ENCODE measurements around the gene RPS6KA5.

The RPS6KA5 gene

GRCh38 chr14:91016800-91017410 lies 43.5 kb downstream of the RPS6KA5 start:
- FAIRE-seq (no peak), DNase-seq (ENCODE audit: insufficient read length, low spot score) (no peak)
- TF ChIP-seq CTCF (IDR thresholded peaks at IDR 0.05; ENCODE audit: insufficient read depth, missing control alignments) = no peak

GRCh38 chr14:91015435-91015834 lies 45.0 kb downstream of the RPS6KA5 start:
- TF ChIP-seq CTCF (IDR thresholded peaks at IDR 0.05; ENCODE audit: insufficient read depth, missing control alignments) = no peak
- FAIRE-seq = no peak
- DNase-seq (ENCODE audit: insufficient read length, low spot score) = no peak

GRCh38 chr14:91012045-91012444 lies 48.4 kb downstream of the RPS6KA5 start:
- FAIRE-seq (no peak), DNase-seq (ENCODE audit: insufficient read length, low spot score) (no peak)
- TF ChIP-seq CTCF (IDR thresholded peaks at IDR 0.05; ENCODE audit: insufficient read depth, missing control alignments) = no peak

- no peak for FAIRE-seq
- DNase-seq (ENCODE audit: insufficient read length, low spot score) = no peak
- TF ChIP-seq CTCF (IDR thresholded peaks at IDR 0.05; ENCODE audit: insufficient read depth, missing control alignments) = no peak
These were observed 50.3 kb downstream of the RPS6KA5 start for GRCh38 chr14:91010153-91010533.

GRCh38 chr14:91009501-91010152 lies 50.8 kb downstream of the RPS6KA5 start:
- no peak for TF ChIP-seq CTCF (IDR thresholded peaks at IDR 0.05; ENCODE audit: insufficient read depth, missing control alignments)
- DNase-seq (ENCODE audit: insufficient read length, low spot score) = no peak
- FAIRE-seq = no peak

- DNase-seq (ENCODE audit: insufficient read length, low spot score) = no peak
- peak; percentile 70 for FAIRE-seq
- no peak for TF ChIP-seq CTCF (IDR thresholded peaks at IDR 0.05; ENCODE audit: insufficient read depth, missing control alignments)
These were observed 51.6 kb downstream of the RPS6KA5 start for GRCh38 chr14:91008759-91009409.

GRCh38 chr14:91005716-91006115 lies 54.7 kb downstream of the RPS6KA5 start:
- no peak for FAIRE-seq
- no peak for DNase-seq (ENCODE audit: insufficient read length, low spot score)
- TF ChIP-seq CTCF (IDR thresholded peaks at IDR 0.05; ENCODE audit: insufficient read depth, missing control alignments) = no peak

Data from D721Med (cell line).